Activated CD8-positive, alpha-beta memory T cell treated with anti-CD3 and anti-CD28 coated beads for 48 hours (primary cell): ENCODE results near the gene ARSG.
"Not testable (repeated sequence)": the region's sequence is repeated elsewhere in the genome, so short reads cannot be mapped to it uniquely, and the experiment has no call there.

Experiments used
- DNase-seq, 3 experiments: peaks; one replicate each; pipeline ENCODE4 v3.0.0-alpha.2; 2020; ENCODE audit warnings: low read depth in 2 of 3, low spot score in 2 of 3

Gene ARSG

GRCh38 chr17:68368387-68368786, 77.1 kb downstream of the ARSG start:
- DNase-seq, result no peak

- no peak for DNase-seq
Measured at GRCh38 chr17:68375566-68375965, 84.3 kb downstream of the ARSG start.

- not testable (repeated sequence) for DNase-seq
Measured at GRCh38 chr17:68376178-68376577, 84.9 kb downstream of the ARSG start.

GRCh38 chr17:68377771-68378267, 86.5 kb downstream of the ARSG start:
- no peak for DNase-seq

GRCh38 chr17:68378268-68379176, 87.2 kb downstream of the ARSG start:
- DNase-seq, result no peak

GRCh38 chr17:68379177-68379510, 87.8 kb downstream of the ARSG start:
- no peak for DNase-seq

GRCh38 chr17:68379692-68380677, 88.7 kb downstream of the ARSG start:
- no peak for DNase-seq

GRCh38 chr17:68381076-68381900, 90.0 kb downstream of the ARSG start:
- DNase-seq, result no peak

- no peak for DNase-seq
Measured at GRCh38 chr17:68382582-68383085, 91.3 kb downstream of the ARSG start.

- no peak for DNase-seq
Measured at GRCh38 chr17:68383120-68383442, 91.8 kb downstream of the ARSG start.

- DNase-seq, result no peak
Measured at GRCh38 chr17:68383443-68384321, 92.4 kb downstream of the ARSG start.

GRCh38 chr17:68384471-68384870, 93.2 kb downstream of the ARSG start:
- no peak for DNase-seq

GRCh38 chr17:68384941-68385340, 93.6 kb downstream of the ARSG start:
- DNase-seq, result no peak

GRCh38 chr17:68385490-68386215, 94.4 kb downstream of the ARSG start:
- DNase-seq, result no peak

GRCh38 chr17:68387435-68388218, 96.3 kb downstream of the ARSG start:
- DNase-seq, result no peak

- no peak for DNase-seq
Measured at GRCh38 chr17:68389041-68389440, 97.7 kb downstream of the ARSG start.

GRCh38 chr17:68390888-68391545, 99.7 kb downstream of the ARSG start:
- DNase-seq, result no peak
